Endothelial cell of umbilical vein (primary cell): Measurements from ENCODE around the gene CNPY1. TPM values are rescaled to one million over a fixed set of nuclear protein-coding genes. Genes with fewer than 3 reads are reported as not detected.

Source experiments
- BruUV-seq: library from RNA; stranded (reverse); fragments of 400-500 nt; replicated peaks from 2 replicates; lab custom pipeline; 2021; lab: Mats Ljungman, UMichigan
- CTCF ChIA-PET: fragments of 300-600, 350-600 bp; sonication (Branson Sonifier 250); formaldehyde crosslinking; loops from one replicate; lab custom pipeline; 2021; ENCODE audit warnings: antibody characterized with exemption, inconsistent platforms; lab: Charles Lee
- POLR2A ChIA-PET: fragments of 300-600, 350-600 bp; sonication (Branson Sonifier 250); formaldehyde crosslinking; loops from one replicate; lab custom pipeline; 2021; ENCODE audit warnings: antibody characterized with exemption, inconsistent platforms; lab: Charles Lee
- DNase-seq: peaks from one replicate; pipeline ENCODE4 v3.0.0-alpha.2; 2011; ENCODE audit warnings: low read depth, low spot score
- FAIRE-seq: peaks from 2 replicates; lab custom pipeline; 2011; peaks lifted over from hg19 to GRCh38; lab: Jason Lieb, UNC
- H2AFZ ChIP-seq: 2 replicates; pipeline ENCODE4 v1.6.0; 2012; ENCODE audit warnings: low read depth, low read length, control low read depth, inconsistent platforms
- H3K27ac ChIP-seq: 2 replicates; pipeline ENCODE4 v1.5.1; 2011; ENCODE audit warnings: low read depth, mild to moderate bottlenecking, control low read depth, low read length, moderate library complexity; ENCODE audit not compliant: insufficient read depth
- H3K27me3 ChIP-seq, 2 experiments: 2 replicates each; pipeline versions ENCODE4 v1.6.0 to v1.6.1; 2011; ENCODE audit warnings: low read length in 2 of 2, mixed read lengths in 1 of 2; ENCODE audit not compliant: control insufficient read depth in 2 of 2, insufficient read depth in 2 of 2
- H3K36me3 ChIP-seq, 2 experiments: 2 replicates in 1 of 2; 3 replicates in 1 of 2; pipeline ENCODE4 v1.5.1; 2011; ENCODE audit warnings: low read length in 2 of 2, mild to moderate bottlenecking in 1 of 2, moderate library complexity in 1 of 2; ENCODE audit not compliant: control insufficient read depth in 2 of 2, insufficient read depth in 2 of 2; ENCODE audit errors: extremely low read depth in 1 of 2
- H3K4me1 ChIP-seq: 3 replicates; pipeline ENCODE4 v1.5.1; 2011; ENCODE audit warnings: mild to moderate bottlenecking, low read length; ENCODE audit not compliant: control insufficient read depth, insufficient read depth; ENCODE audit errors: extremely low read depth
- H3K4me2 ChIP-seq: 2 replicates; pipeline ENCODE4 v1.6.1; 2011; ENCODE audit warnings: low read length, control low read depth, mixed read lengths; ENCODE audit not compliant: insufficient read depth
- H3K4me3 ChIP-seq, 3 experiments: fragments of 200-600 bp in 1 of 3; sonication (generic), shearing (Covaris generic) in 1 of 3; replicated peaks in 1 of 3; 2 replicates each; pipeline ENCODE4 v1.5.1; 2011 to 2016; ENCODE audit warnings: control low read depth in 3 of 3, low read length in 3 of 3, mild to moderate bottlenecking in 2 of 3, inconsistent platforms in 1 of 3, low read depth in 1 of 3, moderate library complexity in 1 of 3; ENCODE audit not compliant: insufficient read depth in 1 of 3
- H3K79me2 ChIP-seq: 2 replicates; pipeline ENCODE4 v1.6.0; 2012; ENCODE audit warnings: low read length, inconsistent platforms; ENCODE audit not compliant: control insufficient read depth, insufficient read depth
- H3K9ac ChIP-seq: replicated peaks from 2 replicates; pipeline ENCODE3; 2011; ENCODE audit warnings: low read length, control low read depth; ENCODE audit not compliant: insufficient read depth; ENCODE audit errors: extremely low read depth
- H3K9me1 ChIP-seq: replicated peaks from 3 replicates; pipeline ENCODE4 v1.6.0; 2011; ENCODE audit warnings: mild to moderate bottlenecking, low read length; ENCODE audit not compliant: control insufficient read depth, insufficient read depth; ENCODE audit errors: extremely low read depth
- H3K9me3 ChIP-seq: replicated peaks from 2 replicates; pipeline ENCODE4 v1.5.1; 2012; ENCODE audit warnings: low read length, inconsistent platforms; ENCODE audit not compliant: control insufficient read depth, insufficient read depth
- H4K20me1 ChIP-seq: replicated peaks from 2 replicates; pipeline ENCODE3; 2011; ENCODE audit warnings: mild to moderate bottlenecking, low read length; ENCODE audit not compliant: control insufficient read depth, insufficient read depth; ENCODE audit errors: extremely low read depth
- EZH2 ChIP-seq: IDR thresholded peaks from 2 replicates; pipeline ENCODE4 v1.6.1; 2012; ENCODE audit warnings: borderline replicate concordance, low read depth, mild to moderate bottlenecking, moderate library complexity, low read length, inconsistent platforms; ENCODE audit not compliant: severe bottlenecking
- FOS ChIP-seq: IDR thresholded peaks from 2 replicates; pipeline ENCODE4 v1.6.1; 2011; ENCODE audit warnings: mild to moderate bottlenecking, low read length, moderate library complexity, borderline replicate concordance; ENCODE audit not compliant: insufficient read depth
- GATA2 ChIP-seq: IDR thresholded peaks from 2 replicates; pipeline ENCODE4 v1.7.0; 2011; ENCODE audit warnings: low read depth, mild to moderate bottlenecking, moderate library complexity, mixed read lengths, low read length; ENCODE audit not compliant: insufficient read length, insufficient read depth
- JUN ChIP-seq: IDR thresholded peaks from 2 replicates; pipeline ENCODE4 v1.6.1; 2011; ENCODE audit warnings: borderline replicate concordance, low read depth; ENCODE audit not compliant: insufficient read length, insufficient read depth
- MYC ChIP-seq: IDR thresholded peaks from one replicate; pipeline ENCODE4 v1.6.1; 2011; ENCODE audit warnings: mild to moderate bottlenecking, low read depth, low read length
- POLR2A ChIP-seq: IDR thresholded peaks from 2 replicates; pipeline ENCODE4 v1.6.1; 2012; ENCODE audit warnings: low read depth, mild to moderate bottlenecking, control low read depth, low read length
- POLR2AphosphoS5 ChIP-seq: IDR thresholded peaks from 2 replicates; pipeline ENCODE4 v1.6.1; 2012; ENCODE audit warnings: low read depth, mild to moderate bottlenecking, control low read depth, low read length, moderate library complexity; ENCODE audit not compliant: insufficient read depth
- dilution Hi-C: fragments of 300-500 bp; cut with MboI; formaldehyde crosslinking; loops from one replicate; pipeline ENCODE4 v1.15.0; 2019; ENCODE audit warnings: low sequenced_read_pairs; ENCODE audit not compliant: extremely low pct_ligation_motif_present
- intact Hi-C: fragments of 100-400 bp; cut with micrococcal nuclease; formaldehyde crosslinking; loops from one replicate; pipeline ENCODE4 v1.10.0; 2022
- polyA plus RNA-seq, 4 experiments: library from polyadenylated mRNA; depleted of rRNA in 3 of 4; stranded (reverse) in 3 of 4; unstranded in 1 of 4; fragments of >200 nt; gene quantifications; 2 replicates each; pipeline versions ENCODE4 v1.2.1 to v1.2.3, GENCODE V29; 2011 to 2012; ENCODE audit warnings: missing spikeins in 1 of 4
- total RNA-seq: library from RNA; stranded (reverse); gene quantifications from 2 replicates; pipeline ENCODE4 v1.2.3, GENCODE V29; 2021
- TF ChIP-seq, protein P1 (sequence below): IDR thresholded peaks from 2 replicates; pipeline ENCODE4 v1.6.1; 2011; ENCODE audit not compliant: insufficient read depth, insufficient read length
- TF ChIP-seq, protein P2 (sequence below), 2 donors: IDR thresholded peaks; 1 replicate in 1 of 2; 2 replicates in 1 of 2; pipeline ENCODE4 v1.5.1; 2011; ENCODE audit warnings: low read length in 2 of 2, mild to moderate bottlenecking in 2 of 2, moderate library complexity in 2 of 2, control low read depth in 1 of 2, inconsistent platforms in 1 of 2, low read depth in 1 of 2; ENCODE audit not compliant: insufficient read depth in 1 of 2; ENCODE audit errors: extremely low read depth in 1 of 2

Gene CNPY1
- total and polyA plus RNA-seq, 2 donors (not counting 3 experiments of a cell fraction or from before 2014, with no cell fraction given), result not detected

DNA sequence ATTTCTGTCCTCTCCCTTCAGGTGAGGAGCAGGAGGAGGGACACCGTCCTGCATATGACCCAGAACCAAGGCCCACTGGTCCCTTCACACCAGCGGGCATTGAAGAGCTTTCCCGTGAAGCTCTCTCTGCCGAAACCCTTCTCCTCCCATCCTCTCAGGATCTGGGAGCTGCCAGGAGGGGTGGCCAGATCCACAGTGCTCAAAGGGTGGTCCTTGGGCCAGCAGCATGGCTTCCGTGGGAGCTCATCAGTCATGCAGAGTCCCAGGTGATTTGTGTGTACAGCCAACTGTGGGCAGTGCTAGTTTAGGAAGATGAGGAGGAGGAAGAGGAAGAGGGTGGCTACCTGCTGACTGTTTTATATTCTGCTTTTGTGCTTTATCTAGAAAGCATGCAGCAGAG is 28.4 kb downstream of the CNPY1 start:
- no peaks in the 10 kb centered on the region for H3K79me2 ChIP-seq
- H3K27ac ChIP-seq, result no peak overlapping the region
- POLR2A ChIA-PET, result no interaction called here
- CTCF ChIA-PET, result no interaction called here
- no peak overlapping the region for H3K9ac ChIP-seq
- no peaks in the 10 kb centered on the region for H3K36me3 ChIP-seq
- dilution Hi-C loops (no loop called here), intact Hi-C loops (no loop called here)
- H3K9me3 ChIP-seq, result no peaks in the 10 kb centered on the region
- BruUV-seq, result no TSS peak
- H3K4me1 ChIP-seq, result no peaks in the 10 kb centered on the region
- FAIRE-seq (no peak), DNase-seq (no peak)
- H4K20me1 ChIP-seq, result no peaks in the 10 kb centered on the region
- no peak overlapping the region for H3K4me3 ChIP-seq
- no peak overlapping the region for H3K4me2 ChIP-seq
- TF ChIP-seq MYC (no peak), GATA2 (no peak), EZH2 (no peak), POLR2AphosphoS5 (no peak), FOS (no peak), JUN (no peak), POLR2A (no peak)
- TF ChIP-seq, protein P1, sequence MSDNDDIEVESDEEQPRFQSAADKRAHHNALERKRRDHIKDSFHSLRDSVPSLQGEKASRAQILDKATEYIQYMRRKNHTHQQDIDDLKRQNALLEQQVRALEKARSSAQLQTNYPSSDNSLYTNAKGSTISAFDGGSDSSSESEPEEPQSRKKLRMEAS, result no peak
- TF ChIP-seq, protein P2, sequence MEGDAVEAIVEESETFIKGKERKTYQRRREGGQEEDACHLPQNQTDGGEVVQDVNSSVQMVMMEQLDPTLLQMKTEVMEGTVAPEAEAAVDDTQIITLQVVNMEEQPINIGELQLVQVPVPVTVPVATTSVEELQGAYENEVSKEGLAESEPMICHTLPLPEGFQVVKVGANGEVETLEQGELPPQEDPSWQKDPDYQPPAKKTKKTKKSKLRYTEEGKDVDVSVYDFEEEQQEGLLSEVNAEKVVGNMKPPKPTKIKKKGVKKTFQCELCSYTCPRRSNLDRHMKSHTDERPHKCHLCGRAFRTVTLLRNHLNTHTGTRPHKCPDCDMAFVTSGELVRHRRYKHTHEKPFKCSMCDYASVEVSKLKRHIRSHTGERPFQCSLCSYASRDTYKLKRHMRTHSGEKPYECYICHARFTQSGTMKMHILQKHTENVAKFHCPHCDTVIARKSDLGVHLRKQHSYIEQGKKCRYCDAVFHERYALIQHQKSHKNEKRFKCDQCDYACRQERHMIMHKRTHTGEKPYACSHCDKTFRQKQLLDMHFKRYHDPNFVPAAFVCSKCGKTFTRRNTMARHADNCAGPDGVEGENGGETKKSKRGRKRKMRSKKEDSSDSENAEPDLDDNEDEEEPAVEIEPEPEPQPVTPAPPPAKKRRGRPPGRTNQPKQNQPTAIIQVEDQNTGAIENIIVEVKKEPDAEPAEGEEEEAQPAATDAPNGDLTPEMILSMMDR (IDR thresholded peaks at IDR 0.05; ENCODE audit: extremely low read depth in 1 of 2, insufficient read depth in 1 of 2, low read depth in 1 of 2, low read length in 2 of 2), result no peak
- no peak overlapping the region for H2AFZ ChIP-seq
- peaks cover 0 to 3% of the 10 kb centered on the region in 2 experiments for H3K27me3 ChIP-seq
- no peaks in the 10 kb centered on the region for H3K9me1 ChIP-seq
